NCI-H1436 treated with DMSO at 0.1 percent for 48 hours (cell line): ENCODE data around the gene SH3RF2.
"Not testable (repeated sequence)": the region's sequence is repeated elsewhere in the genome, so short reads cannot be mapped to it uniquely, and the experiment has no call there.

Source experiments
- DNase-seq: peaks from one replicate; lab custom pipeline; 2025; lab: John Stamatoyannopoulos, UW

The SH3RF2 gene

DNA sequence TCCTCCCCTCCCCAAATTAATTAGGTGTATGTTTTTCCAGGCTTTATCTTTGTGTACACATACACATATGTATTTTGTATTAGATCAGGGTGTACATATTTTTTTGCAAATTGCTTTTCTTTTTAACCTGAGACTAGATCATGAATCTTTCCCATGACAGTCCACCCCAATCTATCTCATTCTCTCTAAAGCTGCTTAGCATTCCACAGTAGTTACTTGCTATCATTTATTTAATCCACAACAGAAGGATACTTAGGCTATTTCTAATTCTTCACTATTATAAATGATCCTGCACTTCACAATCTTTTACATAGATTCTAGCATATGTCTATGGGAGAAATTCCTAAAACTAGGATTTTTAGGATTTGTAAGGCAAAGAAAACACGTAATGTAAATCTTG, 43.9 kb downstream of the SH3RF2 start:
- DNase-seq: no peak

DNA sequence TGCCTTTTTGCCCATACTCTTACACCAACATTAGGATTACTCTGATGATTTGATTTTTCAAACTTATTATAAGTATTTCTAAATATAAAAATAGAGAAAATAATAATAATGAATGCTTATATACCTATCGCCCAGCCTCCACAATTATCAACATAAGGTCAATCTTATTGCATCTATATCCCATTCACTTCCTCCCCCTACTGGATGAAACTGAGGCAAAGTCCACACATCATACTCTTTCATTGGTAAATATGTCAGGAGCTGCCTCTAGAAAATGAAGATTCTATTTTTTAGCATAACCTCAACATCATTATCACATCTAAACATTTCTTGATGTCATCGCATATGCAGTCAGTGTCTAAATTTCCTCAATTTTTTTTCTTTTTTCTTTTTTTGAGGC, 44.3 kb downstream of the SH3RF2 start:
- DNase-seq: no peak

DNA sequence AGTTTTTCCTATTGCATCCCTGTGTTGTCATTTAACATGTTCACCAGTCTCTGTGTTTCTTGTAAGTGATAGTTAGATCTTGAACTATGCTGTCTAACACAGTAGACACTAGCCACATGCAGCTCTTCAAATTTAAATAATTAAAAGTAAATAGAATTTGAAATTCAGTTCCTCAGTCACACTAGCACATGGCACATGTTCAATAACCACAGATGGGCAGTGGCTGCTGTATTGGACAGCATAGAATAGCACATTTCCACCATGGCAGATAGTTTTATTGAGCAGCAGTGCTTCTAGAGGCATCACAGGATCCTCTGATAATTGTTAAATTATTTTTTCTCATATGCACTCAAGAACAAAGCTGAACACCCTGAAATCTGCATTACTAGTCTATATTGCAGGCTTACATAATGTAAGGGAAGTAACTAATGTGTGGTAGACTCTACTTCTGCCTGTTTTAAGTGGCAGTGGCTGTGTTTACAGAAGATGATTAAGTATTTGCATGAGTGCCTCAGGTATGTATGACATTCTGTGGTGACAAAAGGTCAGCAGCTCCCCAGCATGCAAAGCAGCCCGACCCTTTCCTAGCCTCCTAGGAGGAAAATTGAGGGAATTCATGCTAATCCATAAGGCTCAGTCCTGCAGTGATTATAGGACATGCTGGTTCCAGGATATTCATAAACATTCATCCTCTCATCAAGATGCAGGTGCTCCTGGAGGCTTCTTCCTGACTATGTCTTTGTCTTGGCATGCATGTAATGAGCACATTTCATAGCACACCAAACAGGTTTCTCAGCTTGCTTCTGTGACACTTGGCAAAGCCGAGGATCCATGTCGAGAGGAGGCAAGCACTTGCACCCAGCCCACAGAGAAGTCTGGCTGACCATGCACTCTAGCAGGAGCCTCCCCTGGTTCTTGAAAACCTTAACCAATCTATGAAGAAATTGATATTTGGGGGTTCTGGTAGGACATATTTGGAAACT, 45.5 kb downstream of the SH3RF2 start:
- DNase-seq: no peak

DNA sequence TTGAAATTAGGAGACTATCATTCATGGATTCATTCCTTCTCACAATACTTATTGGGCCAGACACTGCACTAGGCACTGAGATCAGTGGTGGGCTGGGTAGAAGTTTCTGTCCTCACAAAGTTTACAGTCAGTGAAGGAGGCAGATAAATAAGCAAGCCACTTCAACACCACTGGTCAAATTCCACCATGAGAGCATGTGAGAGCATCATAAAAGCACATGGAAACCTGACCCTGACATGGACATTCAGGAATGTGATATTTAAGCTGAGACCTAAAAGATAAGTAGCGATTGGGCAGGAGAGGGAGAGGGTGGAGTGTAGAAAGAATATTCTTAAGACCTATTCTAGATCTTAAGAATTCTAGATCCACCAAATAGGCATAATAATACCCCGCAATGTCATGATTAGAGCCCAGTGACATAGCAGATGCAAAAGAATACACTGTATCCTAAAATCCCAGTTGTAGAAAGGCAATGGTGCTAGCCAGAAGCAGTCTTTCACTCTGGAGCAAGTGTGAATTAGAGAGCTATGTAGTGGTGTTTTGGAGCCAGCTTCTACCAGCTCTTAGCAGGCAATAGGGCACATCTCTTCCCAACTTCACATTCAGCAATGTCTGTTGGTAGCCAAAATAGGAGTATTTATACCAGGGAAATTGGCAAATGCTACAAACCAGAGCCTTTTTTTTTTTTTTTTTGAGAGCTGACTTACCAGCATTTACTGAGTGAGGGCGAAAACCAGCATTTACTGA, 46.4 kb downstream of the SH3RF2 start:
- DNase-seq: no peak

DNA sequence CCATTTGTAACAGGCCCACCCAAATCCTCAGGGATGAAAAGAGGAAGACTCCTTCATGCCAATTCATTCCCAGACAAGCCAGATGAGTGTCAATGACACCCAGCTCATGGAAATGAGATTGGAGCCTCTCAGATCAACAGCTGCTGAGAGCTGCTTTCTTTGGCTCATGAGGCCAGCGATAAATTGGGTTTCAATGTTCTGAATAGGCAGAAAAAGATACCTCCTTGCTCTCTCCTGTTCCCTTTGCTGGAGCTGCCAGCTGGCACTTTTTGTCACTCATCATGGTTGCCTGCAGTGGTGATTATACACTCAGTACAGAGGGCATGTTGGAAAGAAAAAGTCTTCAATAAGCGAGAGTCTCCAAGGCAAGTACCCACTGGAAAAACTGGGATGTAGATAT, 47.1 kb downstream of the SH3RF2 start:
- DNase-seq: no peak

DNA sequence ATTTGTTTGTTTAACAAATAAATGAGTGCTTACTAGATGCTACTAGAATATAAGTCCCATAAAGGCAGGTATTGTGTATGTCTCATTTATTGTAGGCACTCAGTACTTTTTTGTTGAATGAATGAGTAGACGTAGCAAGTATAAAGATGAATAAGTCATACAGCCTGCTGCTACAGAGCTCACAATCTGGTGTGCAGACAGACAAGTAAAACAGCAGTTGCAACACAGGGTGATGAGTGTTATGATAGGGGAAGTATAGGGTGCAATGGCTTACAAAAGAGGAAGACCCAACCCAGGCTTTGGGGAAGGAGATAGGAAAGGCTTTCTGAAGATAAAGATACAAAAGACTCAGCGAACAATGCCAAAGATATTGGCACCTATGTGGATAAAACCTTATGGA, 47.7 kb downstream of the SH3RF2 start:
- no peak for DNase-seq

DNA sequence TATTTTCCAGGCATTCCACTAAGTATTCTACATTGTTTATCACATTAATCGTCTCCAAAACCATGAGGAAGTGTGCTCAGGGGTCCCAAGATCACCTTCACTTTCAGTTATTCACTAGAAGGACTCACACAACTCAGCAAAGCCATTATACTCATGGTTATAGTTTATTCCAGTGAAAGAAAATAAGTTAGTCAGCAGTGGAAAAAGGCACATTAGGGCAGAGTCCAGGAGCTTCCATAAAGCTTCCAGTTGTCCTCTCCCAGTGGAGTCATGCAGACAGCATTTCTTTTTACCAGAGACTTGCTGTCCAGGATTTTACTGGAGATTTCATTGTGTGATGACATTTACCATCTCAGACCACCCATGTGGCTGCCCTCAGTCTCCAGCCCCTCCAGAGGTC, 51.5 kb downstream of the SH3RF2 start:
- DNase-seq: no peak

DNA sequence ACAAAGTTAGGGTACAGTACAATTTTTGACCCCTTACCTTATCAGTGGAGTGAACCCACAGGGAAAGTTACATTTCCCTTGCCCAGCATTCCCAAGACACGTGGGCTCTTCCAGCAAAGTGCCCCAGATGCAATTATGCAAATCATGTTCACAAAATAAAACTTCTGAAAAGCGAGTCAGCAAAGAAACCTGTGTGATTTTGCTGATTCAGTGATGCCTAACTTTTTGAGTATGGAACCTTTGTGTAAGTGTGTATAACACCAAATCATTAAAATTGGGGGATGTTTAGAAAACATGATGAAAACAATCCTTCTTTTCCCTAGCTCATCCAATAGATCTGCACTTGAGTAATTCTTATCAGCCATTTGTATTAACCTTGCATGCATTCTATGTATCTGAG, 52.6 kb downstream of the SH3RF2 start:
- no peak for DNase-seq

DNA sequence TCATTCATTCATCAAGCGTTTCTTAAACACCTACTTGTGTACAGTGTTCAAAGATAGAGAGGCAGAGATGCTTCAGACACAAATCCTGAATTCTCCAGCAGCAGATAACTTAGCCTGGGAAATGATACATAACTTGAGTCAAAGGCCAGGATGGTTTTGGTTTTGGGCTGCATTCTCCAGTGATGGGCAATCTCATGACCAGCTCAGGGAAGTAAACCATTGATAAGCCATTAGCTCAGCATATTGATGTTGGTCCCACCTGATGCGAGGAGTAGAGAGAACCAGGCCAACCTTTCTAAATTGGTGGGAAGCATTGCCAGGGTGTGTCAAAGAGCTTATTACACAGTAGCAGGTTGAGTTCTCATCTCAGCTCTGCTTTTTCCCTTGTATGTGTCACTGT, 53.0 kb downstream of the SH3RF2 start:
- DNase-seq: no peak

DNA sequence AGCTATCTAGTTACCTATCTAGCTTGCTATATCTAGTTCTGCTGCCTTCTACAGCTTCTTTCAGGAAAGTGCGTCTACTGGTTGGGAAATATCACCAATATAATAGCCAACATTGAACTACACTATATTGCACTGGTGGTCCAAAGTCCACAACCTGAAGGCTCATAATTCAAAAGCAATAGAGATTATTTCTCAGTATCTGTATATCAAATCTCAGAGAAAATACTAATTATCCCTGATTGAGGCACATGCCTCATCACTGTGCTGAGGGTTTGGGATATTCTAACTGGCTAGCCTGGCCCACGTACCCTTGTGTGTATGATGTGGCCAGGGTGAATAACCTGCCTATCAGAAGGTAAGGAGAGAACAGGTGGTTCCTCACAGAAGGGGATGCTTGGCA, 53.8 kb downstream of the SH3RF2 start:
- DNase-seq: no peak

DNA sequence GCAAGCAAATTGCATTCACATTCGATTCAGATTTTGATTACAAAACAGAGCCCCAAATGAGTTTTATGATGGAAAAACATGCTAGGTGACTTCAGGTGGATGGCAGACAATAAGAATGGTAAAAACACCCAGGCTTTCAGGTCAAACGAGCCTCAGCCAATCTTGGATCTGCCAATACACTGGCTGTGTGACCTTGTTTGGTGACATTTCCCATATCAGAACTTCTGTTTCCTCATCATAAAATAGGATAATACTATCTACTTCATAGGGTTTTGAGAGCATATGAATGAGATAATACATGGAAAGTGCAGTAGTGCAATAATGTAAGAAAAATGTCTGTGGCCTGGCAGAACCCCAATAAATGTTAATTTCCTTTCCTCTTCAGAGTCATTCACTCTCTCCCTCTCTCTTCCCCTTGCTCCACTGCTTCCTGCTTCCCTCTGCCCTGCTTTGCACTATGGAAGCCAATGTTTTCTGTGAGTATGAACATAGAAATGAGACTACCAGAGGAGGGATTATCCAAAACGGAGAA, 54.7 kb downstream of the SH3RF2 start:
- no peak for DNase-seq

DNA sequence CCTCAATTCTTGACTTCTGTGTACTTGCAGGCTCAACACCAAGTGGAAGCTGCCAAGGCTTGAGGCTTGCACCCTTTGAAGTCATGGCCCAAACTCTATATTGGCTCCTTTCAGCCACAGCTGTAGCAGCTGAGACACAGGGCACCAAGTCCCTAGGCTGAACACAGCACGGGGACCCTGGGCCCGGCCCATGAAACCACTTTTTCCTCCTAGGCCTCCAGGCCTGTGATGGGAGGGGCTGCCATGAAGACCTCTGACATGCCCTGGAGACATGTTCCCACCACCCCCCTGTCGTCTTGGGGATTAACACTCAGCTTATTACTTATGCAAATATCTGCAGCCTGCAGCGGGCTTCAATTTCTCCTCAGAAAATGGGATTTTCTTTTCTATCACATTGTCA, 57.2 kb downstream of the SH3RF2 start:
- DNase-seq: not testable (repeated sequence)

DNA sequence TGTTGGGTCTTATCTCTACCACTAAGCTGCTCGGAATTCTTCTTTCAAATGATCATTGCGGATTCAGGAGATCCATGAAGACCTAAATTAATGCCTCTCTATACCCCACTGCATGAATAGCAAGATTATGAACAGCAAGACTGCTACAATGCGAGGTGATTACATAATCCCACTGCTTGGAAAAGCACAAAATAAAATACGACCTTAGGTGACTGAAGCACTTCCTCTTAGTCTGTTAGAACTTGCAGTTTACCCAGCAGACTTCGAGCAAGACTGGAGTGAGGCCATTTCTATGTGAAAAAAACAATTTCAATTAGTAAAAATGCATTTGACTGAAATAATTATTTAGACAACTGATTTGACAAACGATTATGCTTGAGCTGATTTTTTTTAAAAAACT, 59.8 kb downstream of the SH3RF2 start:
- DNase-seq: no peak

DNA sequence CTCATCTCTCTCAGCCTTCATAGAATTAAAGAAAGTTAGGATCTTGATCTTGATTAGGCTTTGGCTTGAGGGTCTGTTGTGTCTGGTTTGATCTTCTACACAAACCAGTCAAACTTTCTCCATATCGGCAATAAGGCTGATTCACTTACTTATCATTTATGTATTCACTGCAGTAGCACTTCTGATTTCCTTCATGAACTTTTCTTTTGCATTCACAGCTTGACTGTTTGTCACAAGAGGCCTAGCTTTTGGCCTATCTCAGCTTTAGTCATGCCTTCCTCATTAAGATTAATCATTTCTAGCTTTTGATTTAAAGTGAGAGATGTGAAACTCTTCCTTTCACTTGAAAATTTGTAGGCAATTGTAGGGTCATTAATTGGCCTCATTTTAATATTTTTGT, 62.8 kb downstream of the SH3RF2 start:
- no peak for DNase-seq

DNA sequence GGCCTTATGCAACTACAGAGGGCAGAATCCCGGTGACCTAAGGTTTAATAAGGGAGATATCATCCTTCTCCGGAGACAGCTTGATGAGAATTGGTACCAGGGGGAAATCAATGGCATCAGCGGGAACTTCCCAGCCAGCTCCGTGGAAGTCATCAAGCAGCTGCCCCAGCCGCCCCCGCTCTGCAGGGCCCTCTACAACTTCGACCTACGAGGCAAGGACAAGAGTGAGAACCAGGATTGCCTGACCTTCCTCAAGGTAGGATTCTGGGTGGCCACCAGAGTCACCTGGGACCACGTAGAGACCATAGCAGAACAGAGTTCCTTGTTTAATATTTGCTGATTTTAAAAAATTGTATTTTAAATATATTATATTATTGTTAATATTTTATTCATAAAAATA, 63.7 kb downstream of the SH3RF2 start:
- DNase-seq: no peak

DNA sequence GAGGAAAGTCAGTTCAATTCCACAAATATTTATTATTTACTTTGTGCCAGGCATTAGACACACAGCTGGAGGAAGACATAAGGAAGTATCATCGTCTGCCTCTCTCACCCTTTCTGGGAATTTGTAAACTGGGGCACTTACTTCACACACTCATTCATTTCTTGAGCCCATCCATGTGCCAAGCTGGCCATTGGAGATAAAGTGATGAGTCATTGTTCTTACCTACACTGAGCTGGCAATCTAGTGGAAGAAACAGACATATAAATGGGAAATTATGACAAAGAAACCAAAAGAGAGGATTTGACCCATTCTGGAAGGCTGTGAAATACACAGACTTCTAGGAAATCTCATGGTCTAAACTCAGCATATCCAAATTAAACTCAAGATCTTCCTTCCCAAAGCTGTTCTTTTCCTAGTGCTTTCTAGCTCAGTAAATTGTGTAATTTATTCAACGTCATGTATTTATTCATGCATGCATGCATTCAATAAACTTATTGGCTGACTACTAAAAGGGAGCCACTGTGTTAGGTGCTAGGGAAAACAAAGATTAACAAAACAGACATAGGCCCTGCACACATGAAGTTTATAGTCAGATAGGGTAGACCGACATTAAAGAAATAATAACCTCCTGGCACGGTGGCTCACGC, 65.3 kb downstream of the SH3RF2 start:
- DNase-seq: no peak

DNA sequence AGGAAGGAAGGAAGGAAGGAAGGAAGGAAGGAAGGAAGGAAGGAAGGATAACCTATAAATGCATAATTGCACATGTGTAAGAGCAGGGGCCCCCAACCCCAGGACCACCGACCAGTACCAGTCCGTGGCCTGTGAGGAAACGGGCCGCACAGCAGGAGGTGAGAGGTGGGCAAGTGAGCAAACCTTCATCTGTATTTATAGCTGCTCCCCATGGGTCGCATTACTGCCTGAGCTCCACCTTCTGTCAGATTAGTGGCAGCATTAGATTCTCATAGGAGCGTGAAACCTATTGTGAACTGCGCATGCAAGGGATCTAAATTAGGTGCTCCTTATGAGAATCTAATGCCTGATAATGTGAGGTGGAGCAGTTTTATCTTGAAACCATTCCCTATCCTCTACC, 66.1 kb downstream of the SH3RF2 start:
- DNase-seq: no peak

DNA sequence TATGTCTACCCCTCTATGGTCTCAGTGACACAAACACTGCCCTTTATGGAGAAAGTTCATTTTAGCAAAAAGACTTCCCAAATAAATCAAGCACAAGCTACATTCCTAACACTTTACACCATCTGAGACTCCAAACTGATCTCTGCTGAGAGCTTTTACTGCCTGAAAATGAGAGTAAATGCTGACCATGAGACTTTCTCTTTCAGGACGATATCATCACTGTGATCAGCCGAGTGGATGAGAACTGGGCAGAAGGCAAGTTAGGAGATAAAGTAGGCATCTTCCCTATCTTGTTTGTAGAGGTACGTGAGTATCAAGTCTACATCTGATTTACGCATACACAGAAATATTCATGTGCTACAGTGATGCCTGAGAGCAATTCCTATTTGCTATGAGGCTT, 67.5 kb downstream of the SH3RF2 start:
- no peak for DNase-seq

DNA sequence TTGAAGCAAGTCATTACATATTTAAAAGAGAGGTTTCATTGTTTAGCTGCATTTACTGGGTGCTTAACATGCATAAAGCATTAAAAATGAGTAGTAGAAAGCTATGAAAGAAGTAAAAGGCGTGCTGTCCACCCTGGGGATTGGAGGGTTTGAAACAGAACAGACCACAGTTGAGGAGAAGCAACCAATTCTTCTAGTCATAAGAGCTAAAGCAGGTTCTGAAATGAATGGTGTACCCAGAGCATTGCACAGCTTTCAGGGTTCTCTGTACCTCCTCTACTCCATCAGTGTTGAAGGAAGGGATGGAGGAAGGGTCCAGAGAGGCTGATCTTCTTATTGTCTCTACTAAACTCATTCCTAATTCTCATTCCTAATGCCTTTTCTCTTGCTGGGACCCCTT, 68.9 kb downstream of the SH3RF2 start:
- no peak for DNase-seq

DNA sequence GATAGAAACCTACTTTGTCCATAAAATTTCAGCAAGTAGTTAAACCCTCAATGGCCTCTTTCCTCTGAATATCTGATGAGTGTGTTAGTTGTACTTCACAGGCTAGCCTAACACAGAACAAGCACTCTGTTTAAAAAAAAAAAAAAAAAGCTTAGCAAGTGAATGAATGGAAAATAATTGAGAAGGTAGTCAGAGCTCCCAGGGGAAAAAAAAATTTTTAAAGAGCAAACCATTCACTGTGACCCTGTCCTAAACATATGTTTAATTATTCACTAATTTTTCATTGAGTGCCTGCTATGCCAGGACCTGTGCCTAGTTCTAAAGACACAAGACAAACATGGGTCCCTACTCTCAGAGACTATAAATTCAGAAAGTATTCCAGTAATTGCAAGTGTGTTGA, 69.3 kb downstream of the SH3RF2 start:
- DNase-seq: no peak

DNA sequence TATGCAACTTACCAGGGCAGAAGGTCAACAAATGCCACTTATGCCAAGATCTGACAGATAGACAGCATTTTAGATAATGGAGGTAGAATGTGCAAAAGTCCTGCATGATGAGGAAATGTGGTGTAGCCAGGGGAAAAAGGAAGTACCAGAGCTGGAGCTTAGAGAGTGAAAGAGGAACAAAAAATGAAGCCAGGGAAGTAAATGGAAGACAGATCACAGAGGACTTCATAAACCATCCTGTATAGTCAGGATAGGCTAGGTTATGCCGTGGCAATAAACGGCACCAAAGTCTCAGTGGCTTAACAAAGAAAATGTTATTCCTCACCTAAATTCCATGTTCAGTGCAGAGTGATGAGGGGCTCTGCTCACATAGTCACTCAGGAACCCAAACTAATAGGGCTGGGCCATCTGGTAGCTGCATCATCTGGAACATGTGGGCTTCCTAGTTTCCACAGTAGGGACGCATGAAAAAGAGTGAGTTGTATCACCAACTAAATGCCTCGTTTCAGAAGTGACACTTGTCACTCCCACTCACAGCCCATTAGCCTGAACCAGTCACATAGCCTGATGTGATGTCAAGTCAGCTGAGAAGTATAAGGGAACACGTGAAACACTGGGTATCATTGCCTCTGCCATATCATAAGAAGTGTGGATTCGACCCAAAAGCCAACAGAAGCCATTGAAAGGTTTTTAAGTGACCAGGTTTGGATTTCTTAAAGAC, 70.3 kb downstream of the SH3RF2 start:
- no peak for DNase-seq

DNA sequence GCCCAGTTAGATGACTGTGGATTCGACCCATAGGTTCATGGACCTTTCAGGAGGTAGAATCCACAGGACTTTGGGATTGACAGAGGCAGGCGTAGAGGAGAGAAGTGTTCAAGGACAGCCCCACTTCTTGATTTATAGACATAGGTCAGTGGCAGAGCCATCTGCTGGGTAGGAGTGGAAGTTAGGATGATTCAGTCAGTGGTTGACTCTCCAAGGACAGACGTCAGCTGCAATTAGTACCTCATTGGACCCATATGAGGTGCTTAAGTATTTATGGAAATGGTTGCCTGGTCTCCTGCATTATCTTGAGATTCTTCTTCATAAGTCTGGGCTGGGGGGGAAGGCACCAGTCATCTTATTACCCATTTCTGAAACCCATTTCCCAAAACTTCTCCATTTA, 70.9 kb downstream of the SH3RF2 start:
- no peak for DNase-seq
